Astrocyte (in vitro differentiated cells and primary cell): Measurements from ENCODE around the gene CMSS1. TPM values are rescaled to one million over a fixed set of nuclear protein-coding genes. Genes with fewer than 3 reads are reported as not detected.

Experiments
- DNase-seq: peaks from one replicate; pipeline ENCODE4 v3.0.0-alpha.2; 2010; ENCODE audit warnings: low read depth
- FAIRE-seq: peaks from 2 replicates; lab custom pipeline; 2011; peaks lifted over from hg19 to GRCh38; lab: Jason Lieb, UNC
- H2AFZ ChIP-seq: 2 replicates; pipeline ENCODE4 v1.6.0; 2012; ENCODE audit warnings: low read depth, low read length, inconsistent platforms
- H3K27ac ChIP-seq: 2 replicates; pipeline ENCODE4 v1.5.1; 2011; ENCODE audit warnings: low read depth, low read length, inconsistent platforms
- H3K27me3 ChIP-seq: 2 replicates; pipeline ENCODE4 v1.6.0; 2011; ENCODE audit warnings: low read length, inconsistent platforms; ENCODE audit not compliant: insufficient read depth
- H3K36me3 ChIP-seq: 2 replicates; pipeline ENCODE4 v1.5.1; 2011; ENCODE audit warnings: low read length, inconsistent platforms; ENCODE audit not compliant: insufficient read depth
- H3K4me1 ChIP-seq: 2 replicates; pipeline ENCODE4 v1.5.1; 2011; ENCODE audit warnings: low read length, inconsistent platforms; ENCODE audit not compliant: insufficient read depth
- H3K4me2 ChIP-seq: 2 replicates; pipeline ENCODE4 v1.6.0; 2012; ENCODE audit warnings: low read length, inconsistent platforms
- H3K4me3 ChIP-seq: 2 replicates; pipeline ENCODE4 v1.5.1; 2011; ENCODE audit warnings: low read depth, mild to moderate bottlenecking, low read length, inconsistent platforms; ENCODE audit not compliant: insufficient read depth
- H3K79me2 ChIP-seq: 2 replicates; pipeline ENCODE4 v1.6.0; 2012; ENCODE audit warnings: mild to moderate bottlenecking, low read length, inconsistent platforms; ENCODE audit not compliant: insufficient read depth
- H3K9ac ChIP-seq: 2 replicates; pipeline ENCODE4 v1.6.0; 2012; ENCODE audit warnings: mild to moderate bottlenecking, low read length, inconsistent platforms
- H3K9me3 ChIP-seq: 2 replicates; pipeline ENCODE4 v1.5.1; 2012; ENCODE audit warnings: low read depth, mild to moderate bottlenecking, low read length, inconsistent platforms; ENCODE audit not compliant: insufficient read depth
- H4K20me1 ChIP-seq: 2 replicates; pipeline ENCODE4 v1.6.0; 2012; ENCODE audit warnings: low read length, inconsistent platforms; ENCODE audit not compliant: insufficient read depth
- H3K27ac Mint-ChIP-seq: one replicate; pipeline ENCODE4 v1.8.0; 2021; ENCODE audit warnings: mild to moderate bottlenecking, mixed read lengths; ENCODE audit not compliant: unreplicated experiment
- H3K27me3 Mint-ChIP-seq: one replicate; pipeline ENCODE4 v1.8.0; 2021; ENCODE audit warnings: low read depth, mixed read lengths; ENCODE audit not compliant: unreplicated experiment
- H3K36me3 Mint-ChIP-seq: one replicate; pipeline ENCODE4 v1.8.0; 2021; ENCODE audit warnings: low read depth, mixed read lengths; ENCODE audit not compliant: unreplicated experiment
- H3K4me1 Mint-ChIP-seq: one replicate; pipeline ENCODE4 v1.8.0; 2021; ENCODE audit warnings: low read depth, mixed read lengths; ENCODE audit not compliant: unreplicated experiment
- H3K4me3 Mint-ChIP-seq: one replicate; pipeline ENCODE4 v1.8.0; 2021; ENCODE audit warnings: mild to moderate bottlenecking, moderate library complexity, mixed read lengths; ENCODE audit not compliant: unreplicated experiment
- H3K9me3 Mint-ChIP-seq: one replicate; pipeline ENCODE4 v1.8.0; 2021; ENCODE audit warnings: mild to moderate bottlenecking, mixed read lengths; ENCODE audit not compliant: unreplicated experiment
- CTCF ChIP-seq: IDR thresholded peaks from 2 replicates; pipeline ENCODE4 v1.5.1; 2011; ENCODE audit warnings: low read depth, mild to moderate bottlenecking, inconsistent platforms, low read length, moderate library complexity; ENCODE audit not compliant: insufficient read depth
- EZH2 ChIP-seq: IDR thresholded peaks from 2 replicates; pipeline ENCODE4 v1.6.1; 2012; ENCODE audit warnings: mild to moderate bottlenecking, low read length, inconsistent platforms; ENCODE audit not compliant: insufficient read depth
- total RNA-seq: library from RNA; stranded (reverse); gene quantifications from 2 replicates; pipeline ENCODE4 v1.2.1, GENCODE V29; 2021

CMSS1 gene
- total RNA-seq, 1 donor from 2014 or later, result 12.5 TPM

GRCh38 chr3:99883693-99884092 is 66.0 kb downstream of the CMSS1 start:
- Histone ChIP-seq H4K20me1 (no peaks in the 10 kb centered on the region), H3K79me2 (no peaks in the 10 kb centered on the region), H3K27ac (no peak overlapping the region), H3K9me3 (no peaks in the 10 kb centered on the region), H3K36me3 (no peaks in the 10 kb centered on the region), H3K9ac (no peak overlapping the region), H3K4me2 (no peak overlapping the region), H3K27me3 (no peaks in the 10 kb centered on the region), H3K4me3 (no peak overlapping the region), H3K4me1 (no peaks in the 10 kb centered on the region), H2AFZ (no peak overlapping the region)
- TF ChIP-seq CTCF (no peak), EZH2 (no peak)
- FAIRE-seq (peak; percentile 71), DNase-seq (no peak)
- Mint-ChIP-seq H3K9me3 (no peaks in the 10 kb centered on the region), H3K4me1 (peaks cover 17% of the 10 kb centered on the region), H3K27ac (no peak overlapping the region), H3K4me3 (no peak overlapping the region), H3K36me3 (no peaks in the 10 kb centered on the region), H3K27me3 (no peaks in the 10 kb centered on the region)

DNA sequence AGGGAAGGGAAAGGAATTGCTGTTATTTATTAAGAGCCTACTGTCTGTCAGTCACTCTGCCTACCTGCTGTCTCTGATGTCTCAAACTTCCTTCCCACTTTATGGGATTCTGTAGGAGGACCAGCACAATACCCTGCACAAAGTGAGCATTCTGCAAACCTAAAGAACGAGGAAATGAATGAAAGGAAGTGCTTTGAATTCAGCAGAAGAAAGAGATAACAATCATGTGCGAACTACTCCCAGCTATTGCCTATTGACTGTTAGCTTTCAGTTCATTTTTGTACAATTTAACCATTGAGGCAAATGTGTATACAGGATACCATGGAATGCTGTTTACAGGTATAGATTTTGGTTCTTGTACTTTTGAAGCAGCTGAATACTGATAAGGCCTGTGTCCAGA is 66.8 kb downstream of the CMSS1 start:
- no peaks in the 10 kb centered on the region for H3K79me2 ChIP-seq
- no peak overlapping the region for H3K4me2 ChIP-seq
- Mint-ChIP-seq H3K4me1 (peaks cover 17% of the 10 kb centered on the region), H3K36me3 (no peaks in the 10 kb centered on the region), H3K9me3 (no peaks in the 10 kb centered on the region), H3K4me3 (peak overlapping the region; percentile 10), H3K27me3 (no peaks in the 10 kb centered on the region), H3K27ac (no peak overlapping the region)
- H2AFZ ChIP-seq, result no peak overlapping the region
- H3K27me3 ChIP-seq, result no peaks in the 10 kb centered on the region
- TF ChIP-seq EZH2 (no peak), CTCF (no peak)
- DNase-seq (no peak), FAIRE-seq (no peak)
- H3K9ac ChIP-seq, result no peak overlapping the region
- H3K9me3 ChIP-seq, result no peaks in the 10 kb centered on the region
- no peaks in the 10 kb centered on the region for H3K36me3 ChIP-seq
- H3K4me1 ChIP-seq, result no peaks in the 10 kb centered on the region
- no peak overlapping the region for H3K27ac ChIP-seq
- H4K20me1 ChIP-seq, result no peaks in the 10 kb centered on the region
- H3K4me3 ChIP-seq, result no peak overlapping the region

DNA sequence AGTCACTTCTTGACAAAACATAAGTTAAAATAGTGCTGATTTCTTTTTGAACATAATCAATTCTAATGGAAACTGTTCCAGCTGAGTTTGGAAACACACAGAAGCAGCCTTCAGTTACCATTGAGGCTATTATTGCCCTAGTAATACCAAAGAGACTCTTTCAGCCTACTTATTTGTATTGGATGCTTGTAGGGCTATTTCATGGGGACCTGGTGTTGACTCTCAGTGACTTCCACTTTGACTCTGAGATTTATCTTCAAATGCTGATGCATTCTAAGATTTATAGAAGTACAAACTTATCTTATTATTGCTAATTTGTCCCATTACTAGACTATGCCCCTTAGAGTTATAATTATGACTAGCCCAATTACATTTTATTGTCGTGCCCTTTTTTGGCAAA is 67.4 kb downstream of the CMSS1 start:
- Mint-ChIP-seq H3K4me1 (peaks cover 17% of the 10 kb centered on the region), H3K27me3 (no peaks in the 10 kb centered on the region), H3K9me3 (peaks cover 3% of the 10 kb centered on the region), H3K4me3 (no peak overlapping the region), H3K36me3 (no peaks in the 10 kb centered on the region), H3K27ac (no peak overlapping the region)
- no peak overlapping the region for H3K9ac ChIP-seq
- H4K20me1 ChIP-seq, result no peaks in the 10 kb centered on the region
- H3K79me2 ChIP-seq, result no peaks in the 10 kb centered on the region
- no peaks in the 10 kb centered on the region for H3K4me1 ChIP-seq
- no peaks in the 10 kb centered on the region for H3K36me3 ChIP-seq
- DNase-seq, result no peak
- H2AFZ ChIP-seq, result no peak overlapping the region
- H3K4me2 ChIP-seq, result no peak overlapping the region
- no peak overlapping the region for H3K4me3 ChIP-seq
- no peaks in the 10 kb centered on the region for H3K9me3 ChIP-seq
- no peaks in the 10 kb centered on the region for H3K27me3 ChIP-seq
- H3K27ac ChIP-seq, result no peak overlapping the region
- FAIRE-seq, result no peak
- no peak for TF ChIP-seq CTCF
- no peak for TF ChIP-seq EZH2
